IMR-90 (cell line): Measurements from ENCODE around the gene FBXW7. TPM values are rescaled to one million over a fixed set of nuclear protein-coding genes. Genes with fewer than 3 reads are reported as not detected.

Experiments
- ATAC-seq: fragments of 200-7000 bp; cut with Tn5 transposase; 2 replicates; pipeline ENCODE4 v1.9.1; 2020; ENCODE audit warnings: low read depth, mild to moderate bottlenecking, moderate library complexity
- BruUV-seq: library from RNA; stranded (reverse); fragments of 400-500 nt; replicated peaks from 2 replicates; lab custom pipeline; 2021; lab: Mats Ljungman, UMichigan
- CTCF ChIA-PET: fragments of 300-600 bp; formaldehyde crosslinking; extraction: SDS; loops from one replicate; lab custom pipeline; 2021; ENCODE audit warnings: antibody characterized with exemption; lab: Yijun Ruan, JAX
- POLR2A ChIA-PET: fragments of 300-600 bp; sonication (Branson Sonifier 250); formaldehyde crosslinking; loops from one replicate; lab custom pipeline; 2022; ENCODE audit warnings: antibody characterized with exemption; ENCODE audit not compliant: unreplicated experiment; lab: Charles Lee
- DNase-seq: peaks from one replicate; pipeline ENCODE4 v3.0.0; 2013
- H2AFZ ChIP-seq: replicated peaks from 2 replicates; pipeline ENCODE3; 2013; ENCODE audit warnings: low read length, mild to moderate bottlenecking; ENCODE audit not compliant: poor library complexity
- H2AK5ac ChIP-seq: 2 replicates; pipeline ENCODE4 v1.6.1; 2013; ENCODE audit warnings: low read depth, low read length, inconsistent platforms
- H2AK9ac ChIP-seq: replicated peaks from 2 replicates; pipeline ENCODE3; 2013; ENCODE audit warnings: mild to moderate bottlenecking, low read depth, low read length, moderate library complexity; ENCODE audit not compliant: poor library complexity
- H2BK120ac ChIP-seq: 2 replicates; pipeline ENCODE4 v1.6.1; 2013; ENCODE audit warnings: low read depth, low read length, inconsistent platforms
- H2BK15ac ChIP-seq: 3 replicates; pipeline ENCODE4 v1.6.1; 2013; ENCODE audit warnings: low read depth, low read length, inconsistent platforms
- H2BK20ac ChIP-seq: 2 replicates; pipeline ENCODE4 v1.6.1; 2013; ENCODE audit warnings: low read depth, mild to moderate bottlenecking, inconsistent platforms, low read length, moderate library complexity
- H2BK5ac ChIP-seq: 2 replicates; pipeline ENCODE4 v1.6.1; 2013; ENCODE audit warnings: mild to moderate bottlenecking, low read depth, low read length, inconsistent platforms; ENCODE audit not compliant: poor library complexity, severe bottlenecking
- H3K14ac ChIP-seq: replicated peaks from 2 replicates; pipeline ENCODE4 v1.6.1; 2013; ENCODE audit warnings: low read depth, low read length, inconsistent platforms
- H3K18ac ChIP-seq: 2 replicates; pipeline ENCODE4 v1.6.1; 2013; ENCODE audit warnings: low read depth, low read length, control low read depth
- H3K23ac ChIP-seq: 2 replicates; pipeline ENCODE4 v1.6.1; 2013; ENCODE audit warnings: low read depth, low read length, inconsistent platforms
- H3K27ac ChIP-seq: 2 replicates; pipeline ENCODE4 v1.5.1; 2013; ENCODE audit warnings: mild to moderate bottlenecking, control low read depth, low read length; ENCODE audit not compliant: insufficient read depth
- H3K27me3 ChIP-seq: 2 replicates; pipeline ENCODE4 v1.6.1; 2013; ENCODE audit warnings: low read length; ENCODE audit not compliant: control insufficient read depth, insufficient read depth
- H3K36me3 ChIP-seq: 2 replicates; pipeline ENCODE4 v1.6.1; 2013; ENCODE audit warnings: low read length, mixed read lengths; ENCODE audit not compliant: control insufficient read depth, insufficient read depth
- H3K4ac ChIP-seq: 2 replicates; pipeline ENCODE4 v1.6.1; 2013; ENCODE audit warnings: low read depth, low read length, inconsistent platforms
- H3K4me1 ChIP-seq: 2 replicates; pipeline ENCODE4 v1.6.1; 2013; ENCODE audit warnings: low read length, mixed read lengths; ENCODE audit not compliant: control insufficient read depth, insufficient read depth
- H3K4me2 ChIP-seq: 2 replicates; pipeline ENCODE4 v1.6.1; 2013; ENCODE audit warnings: low read depth, mild to moderate bottlenecking, control low read depth, low read length, moderate library complexity
- H3K4me3 ChIP-seq: 2 replicates; pipeline ENCODE4 v1.5.1; 2013; ENCODE audit warnings: low read depth, mild to moderate bottlenecking, control low read depth, low read length, moderate library complexity; ENCODE audit not compliant: insufficient read depth
- H3K56ac ChIP-seq: 2 replicates; pipeline ENCODE4 v1.6.1; 2013; ENCODE audit warnings: low read length, inconsistent platforms; ENCODE audit not compliant: insufficient read depth; ENCODE audit errors: extremely low read depth
- H3K79me1 ChIP-seq, 2 experiments: 2 replicates each; pipeline ENCODE4 v1.6.1; 2013; ENCODE audit warnings: low read length in 2 of 2, inconsistent platforms in 1 of 2, low read depth in 1 of 2
- H3K9ac ChIP-seq: 2 replicates; pipeline ENCODE4 v1.6.1; 2013; ENCODE audit warnings: low read depth, low read length, control low read depth
- H3K9me1 ChIP-seq: 2 replicates; pipeline ENCODE4 v1.6.1; 2013; ENCODE audit warnings: low read length, inconsistent platforms; ENCODE audit not compliant: insufficient read depth
- H3K9me3 ChIP-seq: 2 replicates; pipeline ENCODE4 v1.6.1; 2013; ENCODE audit warnings: low read length; ENCODE audit not compliant: control insufficient read depth, insufficient read depth
- H4K20me1 ChIP-seq: 2 replicates; pipeline ENCODE4 v1.6.1; 2013; ENCODE audit warnings: low read length, inconsistent platforms; ENCODE audit not compliant: insufficient read depth
- H4K5ac ChIP-seq: 2 replicates; pipeline ENCODE4 v1.6.1; 2013; ENCODE audit warnings: mild to moderate bottlenecking, low read depth, low read length, control low read depth
- H4K8ac ChIP-seq, 2 experiments: 2 replicates each; pipeline ENCODE4 v1.6.1; 2013; ENCODE audit warnings: low read depth in 2 of 2, low read length in 2 of 2, control low read depth in 1 of 2, inconsistent platforms in 1 of 2
- H4K91ac ChIP-seq: 2 replicates; pipeline ENCODE4 v1.6.1; 2013; ENCODE audit warnings: low read depth, low read length, inconsistent platforms; ENCODE audit not compliant: insufficient read depth
- FOS ChIP-seq: fragments of 150-350 bp; IDR thresholded peaks from 2 replicates; pipeline ENCODE4 v1.6.1; 2016; ENCODE audit warnings: low read depth, low read length
- MAFK ChIP-seq: IDR thresholded peaks from 2 replicates; pipeline ENCODE4 v1.6.1; 2012; ENCODE audit warnings: low read depth, low read length, improper control_type of control experiment
- MAZ ChIP-seq: IDR thresholded peaks from 2 replicates; pipeline ENCODE4 v1.6.1; 2012; ENCODE audit warnings: low read depth, mild to moderate bottlenecking, low read length, improper control_type of control experiment, moderate library complexity, borderline replicate concordance
- NFE2L2 ChIP-seq: fragments of 150-350 bp; IDR thresholded peaks from 2 replicates; pipeline ENCODE4 v1.6.1; 2016; ENCODE audit warnings: low read depth, mild to moderate bottlenecking, low read length
- POLR2A ChIP-seq: IDR thresholded peaks from 2 replicates; pipeline ENCODE4 v1.6.1; 2012; ENCODE audit warnings: mild to moderate bottlenecking, low read depth, low read length
- RAD21 ChIP-seq: IDR thresholded peaks from 2 replicates; pipeline ENCODE4 v1.6.1; 2012; ENCODE audit warnings: low read length, improper control_type of control experiment
- WGBS, 2 experiments: methylation state at CpG; one replicate each; pipeline versions ENCODE4 v1.1.5 to v1.1.7; 2013; ENCODE audit warnings: missing lambda C conversion rate in 2 of 2; ENCODE audit not compliant: insufficient read length in 1 of 2; ENCODE audit errors: extremely low coverage in 2 of 2; 5-methylcytosine and 5-hydroxymethylcytosine counted together
- dilution Hi-C: fragments of 300-500 bp; cut with HindIII; formaldehyde crosslinking; loops from one replicate; pipeline ENCODE4 v1.14.3; 2018; ENCODE audit warnings: low sequenced_read_pairs; ENCODE audit not compliant: unreplicated experiment
- in situ Hi-C: fragments of 300-500 bp; cut with MboI; formaldehyde crosslinking; loops from 3 replicates; pipeline ENCODE4 v1.14.3; 2019; ENCODE audit warnings: low sequenced_read_pairs, inconsistent platforms, mixed read lengths
- intact Hi-C: fragments of 100-400 bp; cut with micrococcal nuclease; formaldehyde crosslinking; loops from 2 replicates; pipeline ENCODE4 v1.10.0; 2022
- polyA plus RNA-seq, 3 experiments: library from polyadenylated mRNA; depleted of rRNA; stranded (reverse); fragments of >200 nt; gene quantifications; 2 replicates each; pipeline ENCODE4 v1.2.3, GENCODE V29; 2012; ENCODE audit warnings: low replicate concordance in 1 of 3
- total RNA-seq: library from RNA; depleted of rRNA; stranded (reverse); fragments of >200 nt; gene quantifications from 2 replicates; pipeline ENCODE4 v1.2.3, GENCODE V29; 2012
- TF ChIP-seq, protein P1 (sequence below): fragments of 150-350 bp; IDR thresholded peaks from 2 replicates; pipeline ENCODE4 v1.6.1; 2016; ENCODE audit warnings: low read depth, mild to moderate bottlenecking, low read length, moderate library complexity, borderline replicate concordance
- TF ChIP-seq, protein P2 (sequence below): fragments of 150-350 bp; IDR thresholded peaks from 2 replicates; pipeline ENCODE4 v1.6.1; 2017; ENCODE audit warnings: mild to moderate bottlenecking, antibody characterized with exemption, low read length, low read depth

FBXW7 gene
- total and polyA plus RNA-seq, 2 of the 4 experiments (the other 2 are of a cell fraction): 7.2 to 27.4 TPM

DNA sequence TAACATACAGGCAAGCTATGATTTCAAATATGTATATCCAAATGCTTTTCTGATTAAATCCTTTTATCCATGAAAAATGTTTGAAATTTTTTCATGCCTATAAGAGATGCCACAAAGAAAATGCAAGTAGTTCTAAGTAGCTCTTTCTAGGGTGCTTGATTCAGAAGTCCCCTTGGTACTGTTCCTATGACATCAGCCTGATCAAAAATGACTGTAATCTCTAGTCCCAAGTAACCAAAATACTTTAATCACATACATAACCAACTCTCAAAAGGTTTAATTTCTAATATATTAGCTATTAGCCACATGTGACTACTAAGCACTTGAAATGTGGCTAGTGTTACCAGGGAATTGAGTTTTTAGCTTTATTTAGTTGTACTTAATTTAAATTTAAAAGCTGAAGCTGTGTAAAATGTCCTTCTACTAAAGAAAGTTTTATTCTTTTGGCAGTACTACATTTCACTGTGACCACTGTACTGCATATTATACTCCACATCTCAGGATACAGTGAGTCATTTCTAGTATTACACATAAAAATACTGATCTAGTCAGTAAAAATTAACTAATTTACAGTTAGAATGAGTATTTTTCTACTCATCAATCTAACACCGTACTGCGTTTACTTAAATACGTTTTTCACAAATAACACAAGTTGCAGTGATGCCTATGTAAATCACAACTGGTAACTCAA, 33.9 kb downstream of the FBXW7 start:
- H3K36me3 ChIP-seq: no peaks in the 10 kb centered on the region
- no peak overlapping the region for H3K4me3 ChIP-seq
- ChIA-PET POLR2A (no interaction called here), CTCF (interaction anchor here (1.0 to 2.0 kb wide), 11 partner anchors 11 to 138 kb away, joined by 3 to 24 read pairs (median 4); no protein-coding TSS in a partner anchor)
- H3K14ac ChIP-seq: no peak overlapping the region
- H2BK15ac ChIP-seq: no peak overlapping the region
- dilution Hi-C loops: no loop called here
- H2AK9ac ChIP-seq: no peak overlapping the region
- TF ChIP-seq, protein P1, sequence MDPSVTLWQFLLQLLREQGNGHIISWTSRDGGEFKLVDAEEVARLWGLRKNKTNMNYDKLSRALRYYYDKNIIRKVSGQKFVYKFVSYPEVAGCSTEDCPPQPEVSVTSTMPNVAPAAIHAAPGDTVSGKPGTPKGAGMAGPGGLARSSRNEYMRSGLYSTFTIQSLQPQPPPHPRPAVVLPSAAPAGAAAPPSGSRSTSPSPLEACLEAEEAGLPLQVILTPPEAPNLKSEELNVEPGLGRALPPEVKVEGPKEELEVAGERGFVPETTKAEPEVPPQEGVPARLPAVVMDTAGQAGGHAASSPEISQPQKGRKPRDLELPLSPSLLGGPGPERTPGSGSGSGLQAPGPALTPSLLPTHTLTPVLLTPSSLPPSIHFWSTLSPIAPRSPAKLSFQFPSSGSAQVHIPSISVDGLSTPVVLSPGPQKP: no peak
- TF ChIP-seq, protein P2, sequence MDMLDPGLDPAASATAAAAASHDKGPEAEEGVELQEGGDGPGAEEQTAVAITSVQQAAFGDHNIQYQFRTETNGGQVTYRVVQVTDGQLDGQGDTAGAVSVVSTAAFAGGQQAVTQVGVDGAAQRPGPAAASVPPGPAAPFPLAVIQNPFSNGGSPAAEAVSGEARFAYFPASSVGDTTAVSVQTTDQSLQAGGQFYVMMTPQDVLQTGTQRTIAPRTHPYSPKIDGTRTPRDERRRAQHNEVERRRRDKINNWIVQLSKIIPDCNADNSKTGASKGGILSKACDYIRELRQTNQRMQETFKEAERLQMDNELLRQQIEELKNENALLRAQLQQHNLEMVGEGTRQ: no peak
- no peak for TF ChIP-seq NFE2L2
- TF ChIP-seq MAZ: no peak
- TF ChIP-seq POLR2A: no peak
- no peak for TF ChIP-seq MAFK
- TF ChIP-seq RAD21: no peak
- 0 out of 2 replicates have a peak, but pooled peaks have one; percentile 4 for TF ChIP-seq FOS
- no peak overlapping the region for H2AFZ ChIP-seq
- no peak overlapping the region for H2BK120ac ChIP-seq
- H4K20me1 ChIP-seq: peaks cover 17% of the 10 kb centered on the region
- H2BK5ac ChIP-seq: no peak overlapping the region
- H3K9me3 ChIP-seq: no peaks in the 10 kb centered on the region
- no peak overlapping the region for H3K18ac ChIP-seq
- peaks cover 3% of the 10 kb centered on the region; the same call in 1 of the 2 replicates for H3K4me1 ChIP-seq
- intact Hi-C loops: loop anchor here (1.0 to 5.0 kb wide), 2 partner anchors 138 to 235 kb away; no protein-coding TSS in a partner anchor
- no CpG with 5 or more reads among the region's 3 CpGs for WGBS, 2 experiments
- no peak overlapping the region for H3K27ac ChIP-seq
- no peak overlapping the region for H3K9ac ChIP-seq
- in situ Hi-C loops: loop anchor here (10.0 kb wide), 1 partner anchor 233 kb away; no protein-coding TSS in a partner anchor
- no peak overlapping the region for H4K8ac ChIP-seq
- DNase-seq (peak; percentile 41), ATAC-seq (0 out of 2 replicates have a peak, but pooled peaks have one; percentile 32)
- H3K9me1 ChIP-seq: 0 out of 2 replicates have a peak, but pooled peaks cover 4% of the 10 kb centered on the region
- no peak overlapping the region for H3K56ac ChIP-seq
- no peaks in the 10 kb centered on the region for H3K27me3 ChIP-seq
- H3K4ac ChIP-seq: no peak overlapping the region
- H2AK5ac ChIP-seq: no peak overlapping the region
- H3K23ac ChIP-seq: no peak overlapping the region
- no peak overlapping the region for H2BK20ac ChIP-seq
- H4K5ac ChIP-seq: no peak overlapping the region
- peaks cover 14 to 33% of the 10 kb centered on the region in 2 experiments; a peak in 3 of 4 replicates for H3K79me1 ChIP-seq
- H4K91ac ChIP-seq: no peak overlapping the region
- H3K4me2 ChIP-seq: no peak overlapping the region
- BruUV-seq: no TSS peak
